GM12878 (cell line): ENCODE data around the gene DNTT. TPM values are rescaled to one million over a fixed set of nuclear protein-coding genes. Genes with fewer than 3 reads are reported as not detected.

Source experiments
- ATAC-seq: fragments of 200-7000 bp; cut with Tn5 transposase; 3 replicates; pipeline ENCODE4 v1.9.1; 2020; ENCODE audit warnings: mild to moderate bottlenecking, moderate library complexity
- BruUV-seq: library from RNA; stranded (reverse); fragments of 400-500 nt; replicated peaks from 2 replicates; lab custom pipeline; 2021; lab: Mats Ljungman, UMichigan
- CTCF ChIA-PET: fragments of 300-600 bp; sonication (Branson Sonifier 250); formaldehyde crosslinking; extraction: SDS; loops from one replicate; lab custom pipeline; 2021; ENCODE audit warnings: inconsistent platforms; lab: Yijun Ruan, JAX
- POLR2A ChIA-PET: fragments of 350-600 bp; formaldehyde crosslinking; extraction: SDS; loops from one replicate; lab custom pipeline; 2021; ENCODE audit warnings: inconsistent platforms; lab: Charles Lee
- RAD21 ChIA-PET: fragments of 300-600 bp; sonication (Branson Sonifier 250); formaldehyde crosslinking; loops from one replicate; lab custom pipeline; 2023; ENCODE audit warnings: antibody characterized with exemption; ENCODE audit not compliant: unreplicated experiment; lab: Charles Lee
- SMC1A ChIA-PET: fragments of 300-600 bp; sonication (Branson Sonifier 250); formaldehyde crosslinking; loops from one replicate; lab custom pipeline; 2023; ENCODE audit not compliant: unreplicated experiment, uncharacterized antibody; lab: Charles Lee
- DNase-seq: peaks from one replicate; pipeline ENCODE4 v3.0.0-alpha.2; 2011; ENCODE audit warnings: low read depth, low spot score
- FAIRE-seq: peaks from 3 replicates; lab custom pipeline; 2011; peaks lifted over from hg19 to GRCh38; lab: Jason Lieb, UNC
- H2AFZ ChIP-seq: 2 replicates; pipeline ENCODE4 v1.6.0; 2011; ENCODE audit warnings: low read depth, low read length, control low read depth; ENCODE audit not compliant: control insufficient read depth
- H3K27ac ChIP-seq: 2 replicates; pipeline ENCODE4 v1.5.1; 2011; ENCODE audit warnings: control low read depth; ENCODE audit not compliant: control insufficient read depth, insufficient read depth
- H3K27me3 ChIP-seq, 2 experiments: replicated peaks in 1 of 2; 2 replicates each; pipeline versions ENCODE4 v1.6.0 to v1.6.1; 2011; ENCODE audit warnings: low read length in 1 of 2; ENCODE audit not compliant: control insufficient read depth in 2 of 2, insufficient read depth in 2 of 2
- H3K36me3 ChIP-seq, 2 experiments: 2 replicates each; pipeline ENCODE4 v1.5.1; 2011; ENCODE audit warnings: low read length in 1 of 2; ENCODE audit not compliant: control insufficient read depth in 2 of 2, insufficient read depth in 2 of 2
- H3K4me1 ChIP-seq: 2 replicates; pipeline ENCODE4 v1.6.1; 2011; ENCODE audit warnings: mild to moderate bottlenecking, low read length, moderate library complexity, mixed read lengths; ENCODE audit not compliant: control insufficient read depth, insufficient read depth
- H3K4me2 ChIP-seq: 2 replicates; pipeline ENCODE4 v1.6.0; 2011; ENCODE audit warnings: control low read depth; ENCODE audit not compliant: control insufficient read depth, insufficient read depth
- H3K4me3 ChIP-seq: fragments of 200-600 bp; sonication (generic); 2 replicates; pipeline ENCODE4 v1.5.1; 2016
- H3K79me2 ChIP-seq: 2 replicates; pipeline ENCODE4 v1.6.0; 2011; ENCODE audit warnings: low read length; ENCODE audit not compliant: control insufficient read depth, insufficient read depth
- H3K9ac ChIP-seq: 2 replicates; pipeline ENCODE4 v1.8.0; 2011; ENCODE audit warnings: low read length, control low read depth, mixed read lengths; ENCODE audit not compliant: control insufficient read depth, insufficient read depth
- H3K9me3 ChIP-seq: replicated peaks from 3 replicates; pipeline ENCODE4 v1.5.1; 2011; ENCODE audit warnings: mild to moderate bottlenecking, low read length; ENCODE audit not compliant: control insufficient read depth, insufficient read depth
- H4K20me1 ChIP-seq: 2 replicates; pipeline ENCODE4 v1.6.0; 2011; ENCODE audit not compliant: control insufficient read depth, insufficient read depth
- ASH2L ChIP-seq: fragments of 300-600, 200-600 bp; sonication (generic); IDR thresholded peaks from 2 replicates; pipeline ENCODE4 v1.6.1; 2017; ENCODE audit warnings: low read depth, mild to moderate bottlenecking, borderline replicate concordance
- CREM ChIP-seq: IDR thresholded peaks from 2 replicates; pipeline ENCODE4 v1.6.1; 2014; ENCODE audit warnings: antibody characterized with exemption, low read depth
- EED ChIP-seq: sonication (generic); IDR thresholded peaks from 2 replicates; pipeline ENCODE4 v1.6.1; 2016; ENCODE audit warnings: antibody characterized with exemption, low read depth
- EZH2 ChIP-seq: IDR thresholded peaks from 2 replicates; pipeline ENCODE4 v1.6.1; 2012; ENCODE audit warnings: low read depth, mild to moderate bottlenecking, control low read depth, inconsistent platforms, low read length, borderline replicate concordance; ENCODE audit not compliant: control insufficient read depth
- NFIC ChIP-seq: IDR thresholded peaks from 2 replicates; pipeline ENCODE4 v1.6.1; 2012; ENCODE audit warnings: low read depth, mild to moderate bottlenecking, inconsistent platforms, low read length, moderate library complexity
- NR2C2 ChIP-seq: IDR thresholded peaks from 2 replicates; pipeline ENCODE4 v1.6.1; 2011; ENCODE audit warnings: borderline replicate concordance, low read depth; ENCODE audit not compliant: control insufficient read depth, insufficient read length
- SMC3 ChIP-seq: IDR thresholded peaks from 2 replicates; pipeline ENCODE4 v1.6.1; 2011; ENCODE audit warnings: low read length, improper control_type of control experiment, borderline replicate concordance
- TARDBP ChIP-seq: IDR thresholded peaks from 2 replicates; pipeline ENCODE4 v1.6.1; 2016; ENCODE audit warnings: borderline replicate concordance
- TCF3 ChIP-seq: IDR thresholded peaks from 2 replicates; pipeline ENCODE4 v1.6.1; 2012; ENCODE audit warnings: low read depth, mild to moderate bottlenecking, low read length, borderline replicate concordance; ENCODE audit not compliant: insufficient read depth
- WGBS: methylation state at CpG from one replicate; pipeline ENCODE4 v1.1.6; 2016; ENCODE audit warnings: low lambda C conversion rate; ENCODE audit not compliant: insufficient replicate concordance, insufficient coverage; ENCODE audit errors: missing lambda C conversion rate; 5-methylcytosine and 5-hydroxymethylcytosine counted together
- in situ Hi-C: fragments of 300-500 bp; cut with MboI; formaldehyde crosslinking; loops from 9 replicates; pipeline ENCODE4 v1.14.3; 2018; ENCODE audit warnings: mixed read lengths
- intact Hi-C: fragments of 100-400 bp; cut with micrococcal nuclease; formaldehyde crosslinking; loops from one replicate; pipeline ENCODE4 v1.14.2; 2022; ENCODE audit not compliant: unreplicated experiment
- polyA plus RNA-seq, 11 experiments: library from polyadenylated mRNA; depleted of rRNA in 4 of 11; unstranded in 6 of 11; stranded (reverse) in 5 of 11; fragments of >200 nt; fragmentation: Nextera tagmentation in 4 of 11; fragmentation: Illumina TruSeq in 1 of 11; extraction: Ambion mirVana in 4 of 11; extraction: Trizol in 1 of 11; gene quantifications; 1 replicate in 1 of 11; 2 replicates in 10 of 11; pipeline versions ENCODE4 v1.2.1 to v1.2.3, GENCODE V29; 2011 to 2016; ENCODE audit warnings: inconsistent platforms in 2 of 11, missing spikeins in 2 of 11, low read depth in 1 of 11
- total RNA-seq, 4 experiments: library from RNA; depleted of rRNA in 3 of 4; stranded (reverse); fragments of >200 nt in 3 of 4; fragmentation: Illumina TruSeq in 1 of 4; extraction: Trizol in 1 of 4; gene quantifications; 2 replicates each; pipeline versions ENCODE4 v1.2.1 to v1.2.3, GENCODE V29; 2013 to 2021
- TF ChIP-seq, protein P1 (sequence below): IDR thresholded peaks from 2 replicates; pipeline ENCODE4 v1.6.1; 2012; ENCODE audit warnings: low read depth, low read length, improper control_type of control experiment

The DNTT gene
- total and polyA plus RNA-seq, 10 of the 15 experiments (the other 5 are each of a cell fraction or from before 2014, with no cell fraction given): 0.06 to 0.13 (median 0.09) TPM; not detected in 5

DNA sequence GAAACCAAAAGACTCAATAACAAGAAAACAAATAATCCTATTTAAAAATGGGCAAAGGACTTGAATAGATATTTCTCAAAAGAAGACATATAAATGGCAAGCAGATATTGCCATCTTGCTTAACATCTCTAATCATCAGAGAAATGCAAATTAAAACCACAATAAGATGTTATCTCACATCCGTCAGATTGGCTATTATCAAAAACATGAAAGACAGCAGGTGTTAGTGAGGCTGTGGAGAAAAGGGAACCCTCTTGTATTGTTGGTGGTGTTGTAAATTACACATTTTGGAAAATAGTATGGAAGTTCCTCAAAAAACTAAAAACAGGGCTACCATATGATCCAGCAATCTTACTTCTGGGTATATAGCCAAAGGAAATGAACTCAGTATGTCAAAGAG is 28.9 kb downstream of the DNTT start:
- 0% methylated on average over 1 of the region's 1 CpG for WGBS
- ATAC-seq (peak; percentile 40; the same call in 1 of the 3 replicates), DNase-seq (no peak), FAIRE-seq (no peak)
- RAD21 ChIA-PET: interaction anchor here (1.5 kb wide), 1 partner anchor 45 kb away, joined by 4 read pairs; no protein-coding TSS in a partner anchor
- TF ChIP-seq SMC3 (no peak), ASH2L (no peak), TARDBP (no peak), NFIC (no peak), TCF3 (no peak), NR2C2 (no peak), EED (no peak), CREM (no peak), EZH2 (no peak)
- TF ChIP-seq, protein P1, sequence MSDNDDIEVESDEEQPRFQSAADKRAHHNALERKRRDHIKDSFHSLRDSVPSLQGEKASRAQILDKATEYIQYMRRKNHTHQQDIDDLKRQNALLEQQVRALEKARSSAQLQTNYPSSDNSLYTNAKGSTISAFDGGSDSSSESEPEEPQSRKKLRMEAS: no peak
- Histone ChIP-seq H3K4me2 (no peak overlapping the region), H3K9ac (no peak overlapping the region), H3K9me3 (no peaks in the 10 kb centered on the region), H3K79me2 (no peaks in the 10 kb centered on the region), H3K4me1 (no peaks in the 10 kb centered on the region), H2AFZ (no peak overlapping the region), H3K27me3 (no peaks in the 10 kb centered on the region), H3K27ac (no peak overlapping the region), H4K20me1 (no peaks in the 10 kb centered on the region), H3K4me3 (no peak overlapping the region), H3K36me3 (no peaks in the 10 kb centered on the region)
- POLR2A ChIA-PET: no interaction called here
- CTCF ChIA-PET: interaction anchor here (0.9 to 9.4 kb wide), 3 partner anchors 7 to 316 kb away, joined by 5 to 142 read pairs (median 13); no protein-coding TSS in a partner anchor
- SMC1A ChIA-PET: interaction anchor here (1.0 to 1.1 kb wide), 2 partner anchors 99 to 316 kb away, joined by 3 to 5 read pairs; no protein-coding TSS in a partner anchor
- no TSS peak for BruUV-seq
- in situ Hi-C loops (no loop called here), intact Hi-C loops (no loop called here)
